NT2/D1 (cell line): ENCODE results near the gene TSC22D2.
"Not testable (repeated sequence)": the region's sequence is repeated elsewhere in the genome, so short reads cannot be mapped to it uniquely, and the experiment has no call there.

ENCODE experiments used
- SUZ12 ChIP-seq: IDR thresholded peaks from 2 replicates; pipeline ENCODE4 v1.6.1; 2011; ENCODE audit not compliant: insufficient read length, insufficient read depth; ENCODE audit errors: extremely low read depth
- YY1 ChIP-seq: IDR thresholded peaks from 2 replicates; pipeline ENCODE4 v1.6.1; 2011; ENCODE audit not compliant: insufficient read length, insufficient read depth
- ZNF274 ChIP-seq: IDR thresholded peaks from 2 replicates; pipeline ENCODE4 v1.6.1; 2011; ENCODE audit warnings: mild to moderate bottlenecking, low read depth, low read length

DNA sequence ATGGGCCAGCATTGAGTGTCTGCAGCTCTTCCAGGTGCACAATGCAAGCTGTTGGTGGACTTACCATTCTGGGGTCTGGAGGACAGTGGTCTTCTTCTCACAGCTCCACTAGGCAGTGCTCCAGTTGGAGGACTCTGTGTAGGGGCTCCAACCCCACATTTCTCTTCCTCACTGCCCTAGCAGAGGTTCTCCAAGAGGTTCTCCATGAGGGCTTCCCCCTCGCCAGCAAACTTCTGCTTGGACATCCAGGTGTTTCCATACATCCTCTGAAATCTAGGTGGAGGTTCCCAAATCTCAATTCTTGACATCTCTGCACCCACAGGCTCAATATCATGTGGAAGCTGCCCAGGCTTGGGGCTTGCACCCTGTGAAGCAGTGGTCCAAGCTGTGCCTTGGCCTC, 92.9 kb downstream of the TSC22D2 start:
- TF ChIP-seq SUZ12, YY1, ZNF274: not testable (repeated sequence)
